Mesendoderm (in vitro differentiated cells): ENCODE results near the gene DCAF5. TPM values are rescaled to one million over a fixed set of nuclear protein-coding genes. Genes with fewer than 3 reads are reported as not detected.

Source experiments
- DNase-seq: peaks from one replicate; pipeline ENCODE4 v3.0.0; 2013
- H2AK5ac ChIP-seq: 2 replicates; pipeline ENCODE4 v1.6.1; 2013; ENCODE audit warnings: low read length, inconsistent platforms
- H2BK120ac ChIP-seq: 2 replicates; pipeline ENCODE4 v1.6.1; 2013; ENCODE audit warnings: low read depth, mild to moderate bottlenecking, low read length, moderate library complexity, mixed read lengths
- H2BK15ac ChIP-seq: replicated peaks from 2 replicates; pipeline ENCODE4 v1.6.1; 2013; ENCODE audit warnings: low read depth, mild to moderate bottlenecking, moderate library complexity
- H2BK5ac ChIP-seq: 2 replicates; pipeline ENCODE4 v1.6.1; 2013; ENCODE audit warnings: low read length, inconsistent platforms
- H3K18ac ChIP-seq: 2 replicates; pipeline ENCODE4 v1.6.1; 2013; ENCODE audit warnings: mild to moderate bottlenecking, low read length, mixed read lengths
- H3K23ac ChIP-seq: one replicate; pipeline ENCODE4 v1.6.1; 2013; ENCODE audit warnings: low read length
- H3K27ac ChIP-seq: 2 replicates; pipeline ENCODE4 v1.5.1; 2013; ENCODE audit warnings: low read depth, mild to moderate bottlenecking, inconsistent platforms, low read length, moderate library complexity
- H3K27me3 ChIP-seq: 2 replicates; pipeline ENCODE4 v1.6.1; 2013; ENCODE audit warnings: low read length, control low read depth, mild to moderate bottlenecking, inconsistent platforms; ENCODE audit not compliant: insufficient read depth, poor library complexity
- H3K36me3 ChIP-seq: 2 replicates; pipeline ENCODE4 v1.6.1; 2013; ENCODE audit warnings: low read length, inconsistent platforms; ENCODE audit not compliant: control insufficient read depth, insufficient read depth
- H3K4ac ChIP-seq: one replicate; pipeline ENCODE4 v1.6.1; 2013; ENCODE audit warnings: low read depth, mild to moderate bottlenecking, low read length, moderate library complexity
- H3K4me1 ChIP-seq: 2 replicates; pipeline ENCODE4 v1.6.1; 2013; ENCODE audit warnings: low read depth, low read length, inconsistent platforms; ENCODE audit not compliant: control insufficient read depth
- H3K4me2 ChIP-seq: 2 replicates; pipeline ENCODE4 v1.6.1; 2013; ENCODE audit warnings: low read length
- H3K4me3 ChIP-seq: 2 replicates; pipeline ENCODE4 v1.5.1; 2013; ENCODE audit warnings: mild to moderate bottlenecking, low read length
- H3K56ac ChIP-seq: one replicate; pipeline ENCODE4 v1.6.1; 2013; ENCODE audit warnings: low read length
- H3K79me1 ChIP-seq: 2 replicates; pipeline ENCODE4 v1.6.1; 2013; ENCODE audit warnings: low read length, inconsistent platforms
- H3K79me2 ChIP-seq: 2 replicates; pipeline ENCODE4 v1.6.1; 2013; ENCODE audit warnings: mild to moderate bottlenecking, low read length; ENCODE audit not compliant: control insufficient read depth, insufficient read depth
- H3K9ac ChIP-seq: 2 replicates; pipeline ENCODE4 v1.6.1; 2013; ENCODE audit warnings: low read length, inconsistent platforms
- H4K5ac ChIP-seq: one replicate; pipeline ENCODE4 v1.6.1; 2013; ENCODE audit warnings: low read length
- H4K8ac ChIP-seq: one replicate; pipeline ENCODE4 v1.6.1; 2013; ENCODE audit warnings: low read depth, mild to moderate bottlenecking, control low read depth, low read length, moderate library complexity
- WGBS: extraction: QIAGEN DNeasy Blood & Tissue Kit; methylation state at CpG from one replicate; pipeline ENCODE4 v1.1.7; 2013; ENCODE audit warnings: low lambda C conversion rate, missing lambda C conversion rate; ENCODE audit not compliant: insufficient coverage; ENCODE audit errors: extremely low coverage; 5-methylcytosine and 5-hydroxymethylcytosine counted together
- polyA plus RNA-seq, 2 experiments: library from polyadenylated mRNA; stranded (reverse); fragments of 200-250 nt; gene quantifications; one replicate each; pipeline ENCODE4 v1.2.3, GENCODE V29; 2013

Gene DCAF5, protein sequence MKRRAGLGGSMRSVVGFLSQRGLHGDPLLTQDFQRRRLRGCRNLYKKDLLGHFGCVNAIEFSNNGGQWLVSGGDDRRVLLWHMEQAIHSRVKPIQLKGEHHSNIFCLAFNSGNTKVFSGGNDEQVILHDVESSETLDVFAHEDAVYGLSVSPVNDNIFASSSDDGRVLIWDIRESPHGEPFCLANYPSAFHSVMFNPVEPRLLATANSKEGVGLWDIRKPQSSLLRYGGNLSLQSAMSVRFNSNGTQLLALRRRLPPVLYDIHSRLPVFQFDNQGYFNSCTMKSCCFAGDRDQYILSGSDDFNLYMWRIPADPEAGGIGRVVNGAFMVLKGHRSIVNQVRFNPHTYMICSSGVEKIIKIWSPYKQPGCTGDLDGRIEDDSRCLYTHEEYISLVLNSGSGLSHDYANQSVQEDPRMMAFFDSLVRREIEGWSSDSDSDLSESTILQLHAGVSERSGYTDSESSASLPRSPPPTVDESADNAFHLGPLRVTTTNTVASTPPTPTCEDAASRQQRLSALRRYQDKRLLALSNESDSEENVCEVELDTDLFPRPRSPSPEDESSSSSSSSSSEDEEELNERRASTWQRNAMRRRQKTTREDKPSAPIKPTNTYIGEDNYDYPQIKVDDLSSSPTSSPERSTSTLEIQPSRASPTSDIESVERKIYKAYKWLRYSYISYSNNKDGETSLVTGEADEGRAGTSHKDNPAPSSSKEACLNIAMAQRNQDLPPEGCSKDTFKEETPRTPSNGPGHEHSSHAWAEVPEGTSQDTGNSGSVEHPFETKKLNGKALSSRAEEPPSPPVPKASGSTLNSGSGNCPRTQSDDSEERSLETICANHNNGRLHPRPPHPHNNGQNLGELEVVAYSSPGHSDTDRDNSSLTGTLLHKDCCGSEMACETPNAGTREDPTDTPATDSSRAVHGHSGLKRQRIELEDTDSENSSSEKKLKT
- polyA plus RNA-seq (2013, experiment 1 of 2): 17.5 TPM
- 18.2 TPM for polyA plus RNA-seq (2013, experiment 2 of 2)

GRCh38 chr14:69152902-69153151, at the start of gene DCAF5:
DCAF5 (minus strand) TSS chr14:69153119; CDS start chr14:69152978, 141 bp downstream.
- Histone ChIP-seq H3K27me3 (no peaks in the 10 kb centered on the region), H4K5ac (no peak within 1 kb of the TSS), H3K4me2 (peak within 1 kb of the TSS; percentile 69), H3K4me3 (peak within 1 kb of the TSS; percentile 89), H3K9ac (peak within 1 kb of the TSS; percentile 94), H2BK5ac (peak within 1 kb of the TSS; percentile 72), H2AK5ac (no peak within 1 kb of the TSS), H3K4me1 (peaks cover 2% of the 10 kb centered on the region), H3K23ac (peak within 1 kb of the TSS; percentile 76), H3K79me1 (peaks cover 12% of the 10 kb centered on the region), H2BK15ac (peak within 1 kb of the TSS; percentile 8), H3K79me2 (peaks cover 18% of the 10 kb centered on the region), H3K56ac (peak within 1 kb of the TSS; percentile 95), H3K4ac (peak within 1 kb of the TSS; percentile 95), H4K8ac (peak within 1 kb of the TSS; percentile 78), H3K18ac (peak within 1 kb of the TSS; percentile 86), H3K36me3 (no peaks in the 10 kb centered on the region), H2BK120ac (peak within 1 kb of the TSS; percentile 19), H3K27ac (peak within 1 kb of the TSS; percentile 99)
- DNase-seq: peak; percentile 97
- no CpG with 5 or more reads among the region's 26 CpGs for WGBS

DNA sequence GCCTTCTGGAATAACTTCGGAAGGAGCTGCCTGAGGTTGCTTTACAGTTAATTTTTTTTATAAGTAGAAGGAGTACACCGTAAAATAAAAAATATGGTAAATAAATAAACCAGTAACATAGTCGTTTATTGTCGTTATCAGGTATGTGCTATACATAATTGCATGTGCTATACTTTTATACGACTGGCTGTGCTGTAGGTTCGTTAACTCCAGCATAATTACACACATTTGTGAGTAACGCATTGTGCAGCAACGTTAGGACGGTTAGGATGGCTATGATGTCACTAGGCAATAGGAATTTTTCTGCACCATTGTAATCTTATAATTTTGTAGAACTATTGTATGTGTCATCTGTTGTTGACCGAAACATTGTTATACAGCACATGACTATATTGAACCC, 46.9 kb upstream of the DCAF5 start:
- no peak overlapping the region for H3K9ac ChIP-seq
- H3K4me1 ChIP-seq: no peaks in the 10 kb centered on the region
- no peak overlapping the region for H3K4me2 ChIP-seq
- no CpG with 5 or more reads among the region's 10 CpGs for whole genome bisulfite sequencing
- H3K27ac ChIP-seq: no peak overlapping the region
- H2BK120ac ChIP-seq: no peak overlapping the region
- no peaks in the 10 kb centered on the region for H3K36me3 ChIP-seq
- H2AK5ac ChIP-seq: no peak overlapping the region
- DNase-seq: no peak
- H3K79me2 ChIP-seq: no peaks in the 10 kb centered on the region
- H3K4ac ChIP-seq: no peak overlapping the region
- no peak overlapping the region for H3K4me3 ChIP-seq
- H3K27me3 ChIP-seq: no peaks in the 10 kb centered on the region
- H3K79me1 ChIP-seq: peaks cover 5% of the 10 kb centered on the region
- no peak overlapping the region for H3K23ac ChIP-seq
- no peak overlapping the region for H3K56ac ChIP-seq
- H3K18ac ChIP-seq: no peak overlapping the region
- H2BK15ac ChIP-seq: no peak overlapping the region
- H4K5ac ChIP-seq: no peak overlapping the region
- H4K8ac ChIP-seq: no peak overlapping the region
- no peak overlapping the region for H2BK5ac ChIP-seq

DNA sequence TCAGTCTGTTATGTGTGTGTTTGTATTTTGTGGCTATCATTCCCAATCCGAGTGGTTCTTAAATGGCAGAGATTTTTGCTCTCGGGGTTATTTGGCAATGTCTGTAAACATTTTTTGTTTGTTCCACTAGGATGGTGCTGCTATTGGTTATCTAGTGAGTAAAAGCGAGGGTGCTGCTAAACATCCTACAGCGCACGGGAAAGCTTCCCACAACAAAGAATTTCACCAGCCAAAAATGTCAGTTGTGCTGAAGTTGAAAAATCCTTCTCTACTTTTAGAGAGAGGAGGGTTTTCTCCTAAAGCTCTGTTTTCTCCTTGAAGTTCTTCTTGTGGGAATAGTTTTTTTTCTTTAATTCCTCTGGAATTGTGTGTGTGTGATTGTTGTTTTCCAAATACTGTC, 40.8 kb upstream of the DCAF5 start:
- WGBS: no CpG with 5 or more reads among the region's 5 CpGs
- no peak overlapping the region for H2BK5ac ChIP-seq
- no peaks in the 10 kb centered on the region for H3K4me1 ChIP-seq
- DNase-seq: no peak
- H3K4ac ChIP-seq: no peak overlapping the region
- no peak overlapping the region for H3K27ac ChIP-seq
- peaks cover 5% of the 10 kb centered on the region for H3K79me1 ChIP-seq
- H3K4me3 ChIP-seq: no peak overlapping the region
- H3K56ac ChIP-seq: no peak overlapping the region
- H4K8ac ChIP-seq: no peak overlapping the region
- no peaks in the 10 kb centered on the region for H3K79me2 ChIP-seq
- no peak overlapping the region for H2AK5ac ChIP-seq
- no peaks in the 10 kb centered on the region for H3K36me3 ChIP-seq
- H3K9ac ChIP-seq: no peak overlapping the region
- no peak overlapping the region for H3K23ac ChIP-seq
- no peak overlapping the region for H3K18ac ChIP-seq
- no peak overlapping the region for H4K5ac ChIP-seq
- no peak overlapping the region for H2BK120ac ChIP-seq
- no peak overlapping the region for H2BK15ac ChIP-seq
- no peak overlapping the region for H3K4me2 ChIP-seq
- H3K27me3 ChIP-seq: no peaks in the 10 kb centered on the region

DNA sequence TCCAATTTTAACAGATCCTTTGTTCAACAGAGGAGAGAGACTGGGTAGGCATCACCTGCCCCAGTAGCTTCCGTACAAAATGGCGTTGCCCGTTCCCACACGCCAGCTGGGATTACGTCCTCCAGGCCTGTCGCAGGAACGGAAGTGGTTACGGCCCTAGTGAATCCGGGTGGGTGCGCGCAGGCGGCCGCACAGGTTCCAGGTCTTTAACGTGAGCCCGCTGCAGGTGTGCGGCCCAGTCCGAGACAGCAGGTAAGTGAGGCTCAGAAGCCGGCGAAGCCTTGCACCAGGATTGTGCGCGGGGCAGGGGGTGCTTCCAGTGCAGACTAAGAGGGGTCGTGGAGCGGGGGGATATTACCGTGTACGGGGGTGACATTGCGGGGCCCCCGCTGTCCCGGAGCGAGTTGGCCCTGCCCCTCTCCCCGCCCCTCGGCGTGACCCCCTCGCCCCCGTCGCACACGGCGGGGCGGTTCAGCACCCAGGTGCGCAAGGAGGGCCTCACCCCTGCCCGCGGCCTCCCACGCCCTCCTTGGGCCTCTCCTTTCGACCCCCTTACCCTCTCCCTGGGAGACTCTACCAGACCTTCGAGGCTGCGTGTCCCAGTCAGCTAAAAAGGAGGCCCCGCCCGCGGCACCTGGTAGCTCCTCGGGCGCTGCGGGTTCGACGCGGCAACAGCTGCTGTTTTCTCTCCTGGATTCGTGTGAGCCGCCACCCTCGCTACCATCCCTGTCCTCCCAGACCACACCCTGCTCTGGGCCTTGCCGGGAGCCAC, 38.6 kb upstream of the DCAF5 start, which contains the start of gene EXD2:
Gene EXD2 (plus strand): TSS at position 159 of the 772 bp plus-strand sequence. CDS start 17,973 bp downstream, outside the sequence.
- H3K36me3 ChIP-seq: no peaks in the 10 kb centered on the region
- H3K79me1 ChIP-seq: peaks cover 4% of the 10 kb centered on the region
- no peaks in the 10 kb centered on the region for H3K27me3 ChIP-seq
- no peak within 1 kb of the TSS for H3K23ac ChIP-seq
- no peak within 1 kb of the TSS for H4K5ac ChIP-seq
- no peaks in the 10 kb centered on the region for H3K79me2 ChIP-seq
- H4K8ac ChIP-seq: peak within 1 kb of the TSS; percentile 97
- H2BK120ac ChIP-seq: no peak within 1 kb of the TSS
- H2AK5ac ChIP-seq: no peak within 1 kb of the TSS
- peak within 1 kb of the TSS; percentile 89 for H3K56ac ChIP-seq
- no peak within 1 kb of the TSS for H2BK5ac ChIP-seq
- H2BK15ac ChIP-seq: no peak within 1 kb of the TSS
- peak within 1 kb of the TSS; percentile 57 for H3K4me3 ChIP-seq
- peak within 1 kb of the TSS; percentile 69 for H3K9ac ChIP-seq
- no peaks in the 10 kb centered on the region for H3K4me1 ChIP-seq
- peak within 1 kb of the TSS; percentile 34 for H3K27ac ChIP-seq
- peak within 1 kb of the TSS; percentile 56 for H3K18ac ChIP-seq
- peak; percentile 97 for DNase-seq
- peak within 1 kb of the TSS; percentile 28 for H3K4ac ChIP-seq
- peak within 1 kb of the TSS; percentile 11 for H3K4me2 ChIP-seq
- no CpG with 5 or more reads among the region's 58 CpGs for WGBS

DNA sequence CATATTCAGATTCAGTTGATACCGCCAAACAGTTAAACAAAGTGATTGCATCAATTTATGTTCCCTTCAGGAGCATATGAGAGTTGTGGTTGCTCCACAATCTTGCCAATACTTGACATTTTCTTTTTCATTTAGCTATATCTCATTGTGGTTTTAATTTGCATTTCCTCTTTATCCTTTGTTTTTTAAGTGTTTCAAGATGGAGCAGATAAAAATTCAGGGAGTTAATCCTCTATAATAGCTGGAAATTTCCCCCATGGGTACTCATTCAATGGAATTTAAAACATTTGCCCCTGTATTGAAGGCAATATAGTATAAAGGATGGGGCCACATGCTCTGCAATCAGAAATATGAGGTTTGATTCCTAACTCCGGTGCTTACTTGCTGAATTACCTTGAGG, 37.3 kb upstream of the DCAF5 start:
- DNase-seq: peak; percentile 60
- Histone ChIP-seq H3K18ac (no peak overlapping the region), H3K27me3 (no peaks in the 10 kb centered on the region), H3K23ac (no peak overlapping the region), H3K9ac (no peak overlapping the region), H3K27ac (no peak overlapping the region), H4K5ac (no peak overlapping the region), H2BK15ac (no peak overlapping the region), H3K79me2 (no peaks in the 10 kb centered on the region), H3K56ac (no peak overlapping the region), H3K4me1 (no peaks in the 10 kb centered on the region), H3K4me3 (no peak overlapping the region), H3K4me2 (no peak overlapping the region), H2AK5ac (no peak overlapping the region), H2BK5ac (no peak overlapping the region), H3K36me3 (no peaks in the 10 kb centered on the region), H3K79me1 (peaks cover 2% of the 10 kb centered on the region), H4K8ac (no peak overlapping the region), H2BK120ac (no peak overlapping the region), H3K4ac (no peak overlapping the region)
- no CpG with 5 or more reads among the region's 2 CpGs for WGBS
